Loucy (cell line): ENCODE measurements around the gene LRRC57.

Experiments used
- CTCF ChIP-seq: fragments of 200-600 bp; sonication (generic); conservative IDR thresholded peaks from 2 replicates; pipeline ENCODE4 v1.5.1; 2014; ENCODE audit warnings: mild to moderate bottlenecking, antibody characterized with exemption, low read length
- EZH2phosphoT487 ChIP-seq: fragments of 200-600 bp; IDR thresholded peaks from 2 replicates; pipeline ENCODE4 v1.6.1; 2018; ENCODE audit warnings: antibody characterized with exemption, mild to moderate bottlenecking, moderate library complexity, borderline replicate concordance

- TF ChIP-seq CTCF, result no peak
- TF ChIP-seq EZH2phosphoT487, result no peak
Observed at GRCh38 chr15:42528970-42529369, 19.6 kb downstream of the LRRC57 start.
